Activated CD4-positive, alpha-beta T cell treated with anti-CD3 and anti-CD28 coated beads for 36 hours (primary cell): ENCODE results near the gene GSTCD. TPM values are rescaled to one million over a fixed set of nuclear protein-coding genes. Genes with fewer than 3 reads are reported as not detected.

Experiments
- ATAC-seq: fragments of 200-7000 bp; cut with Tn5 transposase; one replicate; pipeline ENCODE4 v1.10.0; 2021; ENCODE audit warnings: mild to moderate bottlenecking, moderate library complexity
- CTCF ChIA-PET: fragments of 350-600 bp; sonication (Branson Sonifier 250); formaldehyde crosslinking; loops from one replicate; lab custom pipeline; 2021; ENCODE audit warnings: antibody characterized with exemption; lab: Charles Lee
- POLR2A ChIA-PET: fragments of 350-600 bp; sonication (Branson Sonifier 250); formaldehyde crosslinking; loops from one replicate; lab custom pipeline; 2021; ENCODE audit warnings: antibody characterized with exemption, inconsistent platforms; lab: Charles Lee
- DNase-seq: peaks from one replicate; pipeline ENCODE4 v3.0.0-alpha.2; 2020
- H3K27ac Mint-ChIP-seq: one replicate; pipeline ENCODE4 v1.8.0; 2021; ENCODE audit warnings: mixed read lengths
- H3K27me3 Mint-ChIP-seq: one replicate; pipeline ENCODE4 v1.8.0; 2021; ENCODE audit warnings: mixed read lengths
- H3K36me3 Mint-ChIP-seq: one replicate; pipeline ENCODE4 v1.8.0; 2021; ENCODE audit warnings: low read depth, mixed read lengths
- H3K4me1 Mint-ChIP-seq: one replicate; pipeline ENCODE4 v1.8.0; 2021; ENCODE audit warnings: mixed read lengths
- H3K4me3 Mint-ChIP-seq: one replicate; pipeline ENCODE4 v1.8.0; 2021; ENCODE audit warnings: mild to moderate bottlenecking, moderate library complexity, mixed read lengths
- H3K9me3 Mint-ChIP-seq: one replicate; pipeline ENCODE4 v1.8.0; 2021; ENCODE audit warnings: low read depth, mixed read lengths
- intact Hi-C, 2 experiments: fragments of 100-400 bp; cut with DNase I in 1 of 2; cut with micrococcal nuclease in 1 of 2; formaldehyde crosslinking; loops; one replicate each; pipeline versions ENCODE4 v1.14.2 to v1.15.1; 2022 to 2024; cut with DNase I, micrococcal nuclease
- total RNA-seq, 2 experiments: library from RNA; stranded (reverse); gene quantifications; one replicate each; pipeline ENCODE4 v1.2.3, GENCODE V29; 2021

The GSTCD gene
- total RNA-seq, 2 experiments from 2014 or later: 16.1 to 16.3 TPM

GRCh38 chr4:105808030-105808749 lies 99.6 kb downstream of the GSTCD start:
- no peaks in the 10 kb centered on the region for H3K27me3 Mint-ChIP-seq
- POLR2A ChIA-PET: interaction anchor here (0.6 kb wide), 1 partner anchor 736 kb away, joined by 3 read pairs; no protein-coding TSS in a partner anchor
- ATAC-seq (no peak), DNase-seq (no peak)
- H3K9me3 Mint-ChIP-seq: no peaks in the 10 kb centered on the region
- no peaks in the 10 kb centered on the region for H3K4me1 Mint-ChIP-seq
- intact Hi-C loops: no loop called here
- H3K4me3 Mint-ChIP-seq: no peak overlapping the region
- CTCF ChIA-PET: no interaction called here
- H3K27ac Mint-ChIP-seq: no peak overlapping the region
- H3K36me3 Mint-ChIP-seq: no peaks in the 10 kb centered on the region

- intact Hi-C loops: no loop called here
- CTCF ChIA-PET: no interaction called here
- Mint-ChIP-seq H3K27me3 (no peaks in the 10 kb centered on the region), H3K9me3 (no peaks in the 10 kb centered on the region), H3K4me3 (no peak overlapping the region), H3K4me1 (no peaks in the 10 kb centered on the region), H3K36me3 (no peaks in the 10 kb centered on the region), H3K27ac (no peak overlapping the region)
- POLR2A ChIA-PET: no interaction called here
- no peak for ATAC-seq
- no peak for DNase-seq
Observed at GRCh38 chr4:105808750-105809041, 100.1 kb downstream of the GSTCD start.

GRCh38 chr4:105815701-105816100 lies 107.1 kb downstream of the GSTCD start:
- ChIA-PET POLR2A (no interaction called here), CTCF (no interaction called here)
- intact Hi-C loops: no loop called here
- Mint-ChIP-seq H3K27ac (no peak overlapping the region), H3K4me3 (no peak overlapping the region), H3K36me3 (peaks cover 3% of the 10 kb centered on the region), H3K4me1 (no peaks in the 10 kb centered on the region), H3K27me3 (no peaks in the 10 kb centered on the region), H3K9me3 (no peaks in the 10 kb centered on the region)
- DNase-seq: no peak
- no peak for ATAC-seq

GRCh38 chr4:105822061-105822460 lies 113.5 kb downstream of the GSTCD start:
- ChIA-PET POLR2A (no interaction called here), CTCF (no interaction called here)
- no peaks in the 10 kb centered on the region for H3K4me1 Mint-ChIP-seq
- H3K4me3 Mint-ChIP-seq: no peak overlapping the region
- intact Hi-C loops: no loop called here
- H3K27me3 Mint-ChIP-seq: no peaks in the 10 kb centered on the region
- peaks cover 19% of the 10 kb centered on the region for H3K36me3 Mint-ChIP-seq
- H3K9me3 Mint-ChIP-seq: no peaks in the 10 kb centered on the region
- no peak for ATAC-seq
- H3K27ac Mint-ChIP-seq: no peak overlapping the region
- DNase-seq: no peak

- no peaks in the 10 kb centered on the region for H3K27me3 Mint-ChIP-seq
- intact Hi-C loops: no loop called here
- H3K4me1 Mint-ChIP-seq: no peaks in the 10 kb centered on the region
- H3K9me3 Mint-ChIP-seq: no peaks in the 10 kb centered on the region
- ChIA-PET POLR2A (no interaction called here), CTCF (no interaction called here)
- ATAC-seq: no peak
- no peak overlapping the region for H3K27ac Mint-ChIP-seq
- no peak for DNase-seq
- H3K4me3 Mint-ChIP-seq: no peak overlapping the region
- H3K36me3 Mint-ChIP-seq: peaks cover 28% of the 10 kb centered on the region
Observed at GRCh38 chr4:105828074-105828473, 119.5 kb downstream of the GSTCD start.

- Mint-ChIP-seq H3K4me3 (no peak overlapping the region), H3K9me3 (no peaks in the 10 kb centered on the region), H3K36me3 (peaks cover 24% of the 10 kb centered on the region), H3K27ac (no peak overlapping the region), H3K4me1 (no peaks in the 10 kb centered on the region), H3K27me3 (no peaks in the 10 kb centered on the region)
- CTCF ChIA-PET: no interaction called here
- DNase-seq (no peak), ATAC-seq (no peak)
- intact Hi-C loops: no loop called here
- POLR2A ChIA-PET: no interaction called here
Observed at GRCh38 chr4:105831189-105831588, 122.6 kb downstream of the GSTCD start.

- H3K4me3 Mint-ChIP-seq: no peak overlapping the region
- peaks cover 17% of the 10 kb centered on the region for H3K36me3 Mint-ChIP-seq
- CTCF ChIA-PET: no interaction called here
- POLR2A ChIA-PET: no interaction called here
- no peak for DNase-seq
- no peak for ATAC-seq
- H3K4me1 Mint-ChIP-seq: no peaks in the 10 kb centered on the region
- no peak overlapping the region for H3K27ac Mint-ChIP-seq
- intact Hi-C loops: no loop called here
- H3K27me3 Mint-ChIP-seq: no peaks in the 10 kb centered on the region
- no peaks in the 10 kb centered on the region for H3K9me3 Mint-ChIP-seq
Observed at GRCh38 chr4:105835177-105835576, 126.6 kb downstream of the GSTCD start.

- intact Hi-C loops: no loop called here
- DNase-seq (no peak), ATAC-seq (no peak)
- H3K9me3 Mint-ChIP-seq: no peaks in the 10 kb centered on the region
- H3K27ac Mint-ChIP-seq: no peak overlapping the region
- H3K4me3 Mint-ChIP-seq: no peak overlapping the region
- no peaks in the 10 kb centered on the region for H3K27me3 Mint-ChIP-seq
- ChIA-PET CTCF (no interaction called here), POLR2A (no interaction called here)
- H3K4me1 Mint-ChIP-seq: no peaks in the 10 kb centered on the region
- peaks cover 17% of the 10 kb centered on the region for H3K36me3 Mint-ChIP-seq
Observed at GRCh38 chr4:105836537-105836936, 128.0 kb downstream of the GSTCD start.

- intact Hi-C loops: no loop called here
- CTCF ChIA-PET: no interaction called here
- Mint-ChIP-seq H3K27ac (no peak overlapping the region), H3K9me3 (no peaks in the 10 kb centered on the region), H3K4me1 (no peaks in the 10 kb centered on the region), H3K27me3 (no peaks in the 10 kb centered on the region), H3K36me3 (peaks cover 17% of the 10 kb centered on the region), H3K4me3 (no peak overlapping the region)
- POLR2A ChIA-PET: no interaction called here
- ATAC-seq (no peak), DNase-seq (no peak)
Observed at GRCh38 chr4:105837037-105837436, 128.5 kb downstream of the GSTCD start.

- intact Hi-C loops: no loop called here
- Mint-ChIP-seq H3K27me3 (no peaks in the 10 kb centered on the region), H3K27ac (no peak overlapping the region), H3K9me3 (no peaks in the 10 kb centered on the region), H3K4me3 (no peak overlapping the region), H3K4me1 (no peaks in the 10 kb centered on the region), H3K36me3 (peaks cover 17% of the 10 kb centered on the region)
- POLR2A ChIA-PET: no interaction called here
- DNase-seq: no peak
- CTCF ChIA-PET: no interaction called here
- no peak for ATAC-seq
Observed at GRCh38 chr4:105838082-105838481, 129.5 kb downstream of the GSTCD start.

GRCh38 chr4:105840426-105841174 lies 132.0 kb downstream of the GSTCD start:
- no peak overlapping the region for H3K27ac Mint-ChIP-seq
- H3K36me3 Mint-ChIP-seq: peaks cover 24% of the 10 kb centered on the region
- DNase-seq: no peak
- H3K4me3 Mint-ChIP-seq: no peak overlapping the region
- ChIA-PET POLR2A (no interaction called here), CTCF (no interaction called here)
- H3K27me3 Mint-ChIP-seq: no peaks in the 10 kb centered on the region
- intact Hi-C loops: no loop called here
- no peaks in the 10 kb centered on the region for H3K9me3 Mint-ChIP-seq
- no peaks in the 10 kb centered on the region for H3K4me1 Mint-ChIP-seq
- no peak for ATAC-seq

- H3K27me3 Mint-ChIP-seq: no peaks in the 10 kb centered on the region
- no peak overlapping the region for H3K27ac Mint-ChIP-seq
- POLR2A ChIA-PET: no interaction called here
- ATAC-seq: no peak
- CTCF ChIA-PET: no interaction called here
- no peaks in the 10 kb centered on the region for H3K9me3 Mint-ChIP-seq
- DNase-seq: no peak
- peaks cover 15% of the 10 kb centered on the region for H3K36me3 Mint-ChIP-seq
- H3K4me3 Mint-ChIP-seq: no peak overlapping the region
- H3K4me1 Mint-ChIP-seq: no peaks in the 10 kb centered on the region
- intact Hi-C loops: no loop called here
Observed at GRCh38 chr4:105843941-105844340, 135.4 kb downstream of the GSTCD start.
